ENCODE measurements around the gene LARGE1. TPM values are rescaled to one million over a fixed set of nuclear protein-coding genes. Genes with fewer than 3 reads are reported as not detected.

LARGE1 gene
- polyA plus RNA-seq, 4 donors: 24.6 to 29.6 (median 26.8) TPM

DNA sequence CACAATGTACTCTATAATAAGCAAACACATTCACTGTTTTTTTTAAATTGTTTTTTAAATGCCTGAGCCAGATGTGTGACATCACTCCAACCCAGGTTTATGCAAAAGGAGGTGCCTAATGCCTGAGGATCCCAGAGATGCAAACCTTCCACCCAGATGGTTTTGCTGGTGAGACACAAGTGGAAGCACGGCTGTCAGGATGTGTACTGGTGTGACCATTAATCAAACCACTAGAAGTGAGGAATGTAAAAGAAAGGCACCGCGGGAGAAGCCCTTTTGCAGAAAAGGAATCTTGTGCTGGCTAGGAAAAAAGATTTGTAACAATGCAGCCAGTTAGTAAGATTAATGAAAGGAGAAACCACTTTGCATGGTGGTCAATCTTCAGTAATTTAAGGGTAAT is 407.4 kb downstream of the LARGE1 start:
- no peak for DNase-seq (ENCODE audit: low read depth in 4 of 4, low spot score in 2 of 4)

DNA sequence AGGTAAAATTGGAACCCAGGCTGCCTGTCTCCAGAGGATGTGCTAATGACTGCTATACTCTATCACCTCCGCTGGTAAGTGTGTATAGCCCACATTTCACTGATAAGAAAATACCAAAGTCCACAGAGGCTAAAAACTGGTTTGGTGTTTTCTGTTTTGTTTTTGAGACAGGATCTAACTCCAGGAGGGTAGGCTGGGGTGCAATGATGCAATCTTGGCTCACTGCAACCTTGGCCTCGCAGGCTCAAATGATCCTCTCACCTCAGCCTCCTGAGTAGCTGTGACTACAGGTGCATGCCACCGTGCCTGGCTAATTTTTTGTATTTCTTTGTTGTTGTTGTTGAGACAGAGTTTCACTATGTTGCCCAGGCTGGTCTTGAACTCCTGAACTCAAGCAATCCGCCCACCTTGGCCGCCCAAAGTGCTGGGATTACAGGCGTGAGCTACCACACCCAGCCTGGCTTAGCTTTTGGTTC is 409.8 kb downstream of the LARGE1 start:
- DNase-seq (ENCODE audit: low read depth in 4 of 4, low spot score in 2 of 4): no peak

DNA sequence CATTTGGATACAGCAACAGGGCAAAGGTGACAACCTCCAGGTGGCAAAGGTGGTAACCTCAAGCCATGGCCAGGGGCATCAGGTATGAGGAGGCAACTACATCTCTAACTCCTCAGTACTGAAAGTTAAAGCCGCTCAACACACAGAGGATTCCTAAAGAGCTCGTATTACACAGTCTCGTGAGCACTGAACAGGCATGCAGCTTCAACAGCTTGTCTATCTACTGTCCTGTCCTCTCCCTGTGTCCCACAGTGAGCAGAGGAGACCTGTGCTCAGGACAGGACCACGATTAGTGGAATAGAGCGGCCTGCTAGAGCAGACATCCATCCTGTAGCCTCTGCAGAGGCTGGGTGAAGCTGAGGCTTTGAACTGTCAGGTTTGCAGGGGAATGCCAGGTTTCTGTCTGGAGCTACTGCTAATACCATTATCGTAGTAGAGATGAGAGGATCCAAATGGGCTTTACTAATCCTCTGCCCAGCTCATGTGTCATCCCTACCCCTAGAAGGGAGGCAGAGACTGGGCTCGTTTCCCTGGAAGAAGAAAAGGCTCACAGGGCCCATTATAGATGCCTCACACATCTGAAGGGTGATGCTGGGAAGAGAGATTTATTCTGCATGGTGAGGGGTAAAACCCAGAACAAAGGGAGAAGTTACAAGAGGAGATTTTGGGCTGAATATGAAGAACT is 415.2 kb downstream of the LARGE1 start:
- DNase-seq (ENCODE audit: low read depth in 4 of 4, low spot score in 2 of 4): no peak

- DNase-seq (ENCODE audit: low read depth in 4 of 4, low spot score in 2 of 4): no peak
Observed at GRCh38 chr22:33496112-33496511, 424.2 kb downstream of the LARGE1 start.

DNA sequence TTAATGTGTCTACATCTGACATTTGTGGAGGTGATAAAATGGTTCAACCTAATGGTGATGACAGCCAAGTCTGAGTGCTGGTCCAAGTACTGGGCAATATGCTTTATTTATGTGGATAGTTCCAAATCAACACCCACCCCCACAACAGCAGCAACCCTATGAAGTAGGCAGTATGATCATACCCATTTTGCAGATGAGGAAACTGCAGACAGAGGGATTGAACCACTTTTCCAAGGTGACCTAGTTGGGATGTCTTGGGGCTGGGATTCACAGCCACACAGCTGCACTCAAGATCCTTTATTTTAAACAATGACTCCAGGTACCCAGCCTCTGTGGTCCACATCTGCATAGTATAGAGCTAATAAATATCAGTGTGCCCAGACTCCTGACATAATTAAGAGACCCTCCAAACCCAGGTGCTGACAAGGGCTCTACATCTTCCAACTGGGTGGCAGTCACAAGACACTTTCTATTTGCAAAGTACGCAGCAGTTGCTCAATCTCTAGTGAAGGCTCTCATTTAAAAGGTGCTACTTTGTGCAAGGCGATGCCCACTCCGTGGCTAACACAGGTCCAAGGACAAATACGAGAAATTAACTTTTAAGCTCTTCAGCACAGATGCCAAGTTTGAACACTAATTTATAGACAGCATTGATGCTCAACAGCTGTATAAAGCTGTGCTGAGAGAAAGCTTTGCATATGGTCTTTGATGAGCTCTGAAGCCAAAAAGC is 426.6 kb downstream of the LARGE1 start:
- DNase-seq (ENCODE audit: low read depth in 4 of 4, low spot score in 2 of 4): no peak

GRCh38 chr22:33492210-33492651 is 428.0 kb downstream of the LARGE1 start:
- DNase-seq (ENCODE audit: low read depth in 4 of 4, low spot score in 2 of 4): no peak

- no peak for DNase-seq (ENCODE audit: low read depth in 4 of 4, low spot score in 2 of 4)
Observed at GRCh38 chr22:33487041-33487716, 433.1 kb downstream of the LARGE1 start.

GRCh38 chr22:33481550-33481949 is 438.7 kb downstream of the LARGE1 start:
- DNase-seq (ENCODE audit: low read depth in 4 of 4, low spot score in 2 of 4): no peak

DNA sequence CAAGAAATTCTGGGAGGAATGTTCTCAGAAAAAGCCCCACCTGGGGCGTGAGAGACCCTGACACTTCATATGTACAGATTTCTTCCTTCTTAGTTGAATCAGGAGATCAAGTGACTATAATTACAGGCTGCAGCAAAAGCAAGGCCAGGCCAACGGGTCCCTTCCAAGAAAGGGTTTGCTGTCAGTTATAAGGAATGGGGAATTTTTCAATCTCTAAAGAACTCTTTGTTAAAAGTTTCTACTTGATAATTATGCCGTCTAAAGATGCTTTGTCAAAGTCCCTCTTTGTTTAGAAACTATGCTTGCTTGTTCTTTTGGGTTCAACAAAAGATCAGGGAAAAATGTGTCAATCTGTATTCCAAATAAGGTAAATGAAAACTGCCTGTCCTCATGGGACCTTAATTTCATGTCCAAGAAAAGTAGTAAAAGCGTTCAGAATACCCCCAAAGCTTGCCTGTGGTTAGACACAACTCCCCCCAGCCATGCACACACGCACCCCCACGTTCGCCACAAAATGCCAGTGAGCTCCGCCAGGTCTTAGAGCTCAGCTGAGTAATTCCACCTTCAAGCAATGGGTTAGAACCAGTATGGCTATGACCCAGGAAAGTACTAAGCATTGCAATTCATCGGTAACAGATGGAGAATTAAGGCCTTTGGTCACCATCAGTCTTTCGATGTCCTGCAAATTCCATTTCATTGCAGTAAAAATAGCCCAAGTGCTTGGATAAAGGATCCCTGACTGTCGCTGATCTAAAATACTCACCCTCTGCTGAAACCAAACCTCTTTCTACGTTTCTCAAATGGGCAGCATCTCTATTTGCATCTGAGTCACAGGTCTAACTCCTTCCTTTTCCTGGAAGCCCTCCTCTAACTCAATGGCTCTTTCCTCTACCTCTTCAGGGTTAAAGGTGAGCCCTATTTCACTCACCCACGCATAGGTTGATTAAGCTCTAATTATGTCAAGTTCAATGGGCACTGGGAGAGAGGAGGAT is 442.9 kb downstream of the LARGE1 start:
- no peak for DNase-seq (ENCODE audit: low read depth in 4 of 4, low spot score in 2 of 4)

DNA sequence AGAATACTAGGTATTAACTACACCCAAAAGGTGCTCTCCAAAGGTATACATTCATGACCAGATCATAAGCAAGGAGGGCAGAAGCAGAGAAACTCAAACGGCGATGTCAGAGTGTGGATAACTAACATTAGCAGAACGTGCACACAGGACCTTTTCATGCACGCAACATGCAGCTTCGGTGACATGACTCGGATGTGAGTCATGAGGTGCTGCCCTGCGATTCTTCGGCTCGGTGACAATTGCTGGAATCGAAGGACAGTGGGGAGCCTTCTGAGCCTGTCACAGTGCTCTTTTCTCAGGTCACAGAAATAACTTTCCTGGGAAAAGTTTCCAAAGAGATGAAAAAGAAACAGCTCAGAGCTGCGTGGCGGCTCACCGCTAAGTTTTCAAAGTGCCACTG is 443.6 kb downstream of the LARGE1 start:
- DNase-seq (ENCODE audit: low read depth in 4 of 4, low spot score in 2 of 4): no peak

GRCh38 chr22:33476206-33476605 is 444.1 kb downstream of the LARGE1 start:
- no peak for DNase-seq (ENCODE audit: low read depth in 4 of 4, low spot score in 2 of 4)

DNA sequence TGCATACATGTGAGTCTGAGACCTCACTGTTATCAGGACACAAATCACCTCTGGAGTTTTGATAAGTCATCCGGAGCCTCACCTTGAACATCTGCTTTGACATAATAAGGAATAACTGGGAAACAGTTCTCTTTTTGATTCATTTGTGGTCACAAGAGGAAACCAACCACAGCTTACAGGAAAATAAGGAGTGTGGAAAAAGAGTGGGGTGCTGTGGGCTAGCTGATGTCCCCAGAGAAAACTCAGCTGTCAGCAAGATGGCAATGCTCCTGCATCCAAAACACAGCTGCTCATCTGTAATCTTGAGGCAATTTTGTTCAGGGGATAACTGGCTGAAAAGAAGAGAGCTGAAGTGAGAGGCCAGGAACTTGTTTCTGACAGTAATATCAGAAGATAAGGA is 445.7 kb downstream of the LARGE1 start:
- DNase-seq (ENCODE audit: low read depth in 4 of 4, low spot score in 2 of 4): no peak

DNA sequence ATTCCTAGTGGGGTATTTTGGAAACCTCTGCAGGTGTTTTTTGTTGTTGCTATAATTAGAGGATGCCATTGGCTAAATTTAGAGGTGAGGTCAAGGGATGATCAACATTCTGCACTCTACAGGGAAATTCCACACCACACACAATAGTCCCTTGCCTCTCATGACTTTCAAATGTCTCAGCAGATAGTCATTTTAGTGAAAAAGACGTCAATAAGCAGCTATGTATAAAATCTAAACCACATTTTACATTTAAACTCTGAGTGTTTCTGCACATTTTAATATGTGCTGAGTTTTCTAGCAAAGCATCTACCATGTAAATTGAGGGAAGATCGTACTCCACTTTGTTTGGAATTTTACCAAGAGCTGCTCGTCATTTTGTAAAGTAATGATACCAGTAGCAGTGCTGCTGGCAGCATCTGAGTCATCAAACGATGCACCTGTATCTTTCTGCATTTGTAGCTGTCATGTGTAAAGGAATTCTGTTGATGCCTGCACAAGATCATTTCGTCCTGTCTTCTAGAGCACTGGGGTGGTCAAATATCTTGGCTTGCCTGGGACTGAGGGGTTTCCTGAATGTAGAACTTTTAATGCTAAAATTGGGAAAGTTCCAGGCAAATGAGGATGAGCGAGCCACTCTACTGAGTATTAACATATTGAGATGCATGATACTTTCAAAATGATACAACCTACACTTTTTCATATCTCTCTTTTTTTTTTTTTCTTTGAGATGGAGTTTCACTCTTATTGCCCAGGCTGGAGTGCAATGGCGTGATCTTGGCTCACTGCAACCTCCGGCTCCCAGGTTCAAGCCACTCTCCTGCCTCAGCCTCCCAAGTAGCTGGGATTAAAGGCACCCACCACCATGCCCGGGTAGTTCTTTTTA is 447.6 kb downstream of the LARGE1 start:
- DNase-seq (ENCODE audit: low read depth in 4 of 4, low spot score in 2 of 4): no peak

GRCh38 chr22:33470456-33470855 is 449.8 kb downstream of the LARGE1 start:
- no peak for DNase-seq (ENCODE audit: low read depth in 4 of 4, low spot score in 2 of 4)

- no peak for DNase-seq (ENCODE audit: low read depth in 4 of 4, low spot score in 2 of 4)
Observed at GRCh38 chr22:33467620-33468095, 452.6 kb downstream of the LARGE1 start.

- DNase-seq (ENCODE audit: low read depth in 4 of 4, low spot score in 2 of 4): no peak
Observed at GRCh38 chr22:33467080-33467479, 453.2 kb downstream of the LARGE1 start.

DNA sequence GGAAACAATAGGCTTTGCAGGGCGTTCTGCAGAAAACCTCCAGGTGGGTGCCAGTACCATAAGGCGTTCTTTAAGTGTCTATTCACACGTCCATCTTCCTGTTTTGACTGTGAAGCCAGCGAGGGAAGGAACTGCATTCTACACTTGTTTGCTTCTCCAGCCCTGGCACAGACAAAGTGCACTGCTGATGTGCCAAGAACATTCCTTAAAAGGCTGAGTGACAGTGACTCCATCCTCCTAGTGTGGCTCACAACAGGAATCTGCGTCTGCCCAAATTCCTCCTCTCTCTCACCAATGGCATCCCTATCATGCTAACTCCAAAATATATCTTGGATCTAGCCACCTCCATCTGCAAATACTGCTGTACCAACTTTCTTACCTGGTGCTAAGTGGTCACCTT is 454.7 kb downstream of the LARGE1 start:
- no peak for DNase-seq (ENCODE audit: low read depth in 4 of 4, low spot score in 2 of 4)

DNA sequence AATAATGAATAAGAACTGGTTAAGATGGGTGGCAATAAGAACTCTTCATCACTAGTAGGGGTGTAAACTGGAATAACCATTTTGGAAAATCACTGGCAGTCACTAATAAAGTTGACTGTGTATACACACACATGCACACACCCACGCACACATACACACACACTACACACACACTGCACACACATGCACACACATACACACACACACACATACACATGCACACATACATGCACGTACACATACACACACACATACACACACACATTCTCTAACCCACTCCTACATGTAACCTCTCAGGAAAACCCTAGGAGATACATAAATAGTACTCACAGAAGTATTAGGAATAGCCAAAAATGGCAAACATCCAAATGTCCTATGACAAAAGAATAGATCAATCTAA is 455.6 kb downstream of the LARGE1 start:
- no peak for DNase-seq (ENCODE audit: low read depth in 4 of 4, low spot score in 2 of 4)

Measured in left renal cortex interstitium (tissue), 4 donors.